Endodermal cell (in vitro differentiated cells): ENCODE measurements around the gene RRP1. TPM values are rescaled to one million over a fixed set of nuclear protein-coding genes. Genes with fewer than 3 reads are reported as not detected.

ENCODE experiments used
- DNase-seq: peaks from one replicate; pipeline ENCODE4 v3.0.0-alpha.2; 2017
- H3K27ac ChIP-seq: 2 replicates; pipeline ENCODE4 v1.5.1; 2013; ENCODE audit warnings: mild to moderate bottlenecking, low read depth, low read length, moderate library complexity
- H3K27me3 ChIP-seq: 2 replicates; pipeline ENCODE4 v1.6.1; 2013; ENCODE audit warnings: mild to moderate bottlenecking, low read length, moderate library complexity; ENCODE audit not compliant: insufficient read depth, control insufficient read depth, poor library complexity, severe bottlenecking
- H3K36me3 ChIP-seq: 2 replicates; pipeline ENCODE4 v1.7.0; 2013; ENCODE audit warnings: mild to moderate bottlenecking, low read length, moderate library complexity; ENCODE audit not compliant: control insufficient read depth, insufficient read depth
- H3K4me1 ChIP-seq: one replicate; pipeline ENCODE4 v1.7.0; 2013; ENCODE audit warnings: low read length; ENCODE audit not compliant: control insufficient read depth, insufficient read depth
- H3K4me3 ChIP-seq: 2 replicates; pipeline ENCODE4 v1.5.1; 2013; ENCODE audit warnings: mild to moderate bottlenecking, low read length, moderate library complexity
- H3K9ac ChIP-seq: 2 replicates; pipeline ENCODE4 v1.6.1; 2013; ENCODE audit warnings: mild to moderate bottlenecking, low read length, moderate library complexity; ENCODE audit not compliant: poor library complexity, severe bottlenecking; ENCODE audit errors: extremely low read depth
- H3K9me3 ChIP-seq: 2 replicates; pipeline ENCODE4 v1.6.1; 2013; ENCODE audit warnings: mild to moderate bottlenecking, low read length, moderate library complexity; ENCODE audit not compliant: control insufficient read depth
- H3K27ac Mint-ChIP-seq: 2 replicates; pipeline ENCODE4 v1.8.0; 2020; ENCODE audit warnings: mixed read lengths
- H3K27me3 Mint-ChIP-seq: 2 replicates; pipeline ENCODE4 v1.8.0; 2021; ENCODE audit warnings: mild to moderate bottlenecking, mixed read lengths; ENCODE audit not compliant: insufficient read depth
- H3K36me3 Mint-ChIP-seq: 2 replicates; pipeline ENCODE4 v1.8.0; 2020; ENCODE audit warnings: low read depth, mixed read lengths
- H3K4me1 Mint-ChIP-seq: 2 replicates; pipeline ENCODE4 v1.8.0; 2020; ENCODE audit warnings: mixed read lengths
- H3K4me3 Mint-ChIP-seq: 2 replicates; pipeline ENCODE4 v1.8.0; 2020; ENCODE audit warnings: mild to moderate bottlenecking, moderate library complexity, mixed read lengths
- H3K9me3 Mint-ChIP-seq: 2 replicates; pipeline ENCODE4 v1.8.0; 2020; ENCODE audit warnings: mild to moderate bottlenecking, mixed read lengths
- CTCF ChIP-seq: fragments of 200-600 bp; sonication (generic); conservative IDR thresholded peaks from 2 replicates; pipeline ENCODE4 v1.5.0; 2021; ENCODE audit warnings: antibody characterized with exemption, mild to moderate bottlenecking
- WGBS, 2 experiments: methylation state at CpG; one replicate each; pipeline versions ENCODE4 v1.1.5 to v1.1.7; 2013; ENCODE audit warnings: missing lambda C conversion rate in 2 of 2, mixed read lengths in 1 of 2; ENCODE audit not compliant: insufficient coverage in 1 of 2, insufficient read length in 1 of 2; 5-methylcytosine and 5-hydroxymethylcytosine counted together
- total RNA-seq, 2 donors: library from RNA; stranded (reverse); fragmentation: NEBNext Ultra II Directional in 1 of 2; extraction: Animal tissue kit (Norgen Biotek cat#: 25700) in 1 of 2; gene quantifications; 2 replicates in 1 of 2; 3 replicates in 1 of 2; pipeline ENCODE4 v1.2.1, GENCODE V29; 2021

RRP1 gene
- total RNA-seq, 2 donors from 2014 or later: 36.4 to 36.7 TPM

- Mint-ChIP-seq H3K4me1 (no peaks in the 10 kb centered on the region), H3K27ac (no peak overlapping the region), H3K9me3 (peaks cover 14% of the 10 kb centered on the region), H3K27me3 (peaks cover 4% of the 10 kb centered on the region), H3K4me3 (no peak overlapping the region), H3K36me3 (no peaks in the 10 kb centered on the region)
- Histone ChIP-seq H3K27me3 (no peaks in the 10 kb centered on the region), H3K9ac (no peak overlapping the region), H3K36me3 (no peaks in the 10 kb centered on the region), H3K4me1 (no peaks in the 10 kb centered on the region), H3K9me3 (no peaks in the 10 kb centered on the region), H3K4me3 (no peak overlapping the region), H3K27ac (no peak overlapping the region)
- 92% methylated on average over 20 to 30 of the region's 30 CpGs for WGBS, 2 experiments
- no peak for DNase-seq
- TF ChIP-seq CTCF: no peak
These were observed 44.9 kb downstream of the RRP1 start for GRCh38 chr21:43834146-43834905.

GRCh38 chr21:43835050-43835449 lies 45.7 kb downstream of the RRP1 start:
- H3K27me3 Mint-ChIP-seq: peaks cover 3% of the 10 kb centered on the region
- no peaks in the 10 kb centered on the region for H3K4me1 ChIP-seq
- no peak overlapping the region for H3K27ac Mint-ChIP-seq
- no peak overlapping the region for H3K4me3 ChIP-seq
- H3K4me1 Mint-ChIP-seq: no peaks in the 10 kb centered on the region
- H3K27me3 ChIP-seq: no peaks in the 10 kb centered on the region
- H3K9ac ChIP-seq: no peak overlapping the region
- WGBS, 2 experiments: 86 to 92% methylated on average over 3 to 15 of the region's 15 CpGs
- H3K36me3 ChIP-seq: no peaks in the 10 kb centered on the region
- H3K36me3 Mint-ChIP-seq: no peaks in the 10 kb centered on the region
- H3K9me3 Mint-ChIP-seq: peaks cover 14% of the 10 kb centered on the region
- no peak for TF ChIP-seq CTCF
- no peaks in the 10 kb centered on the region for H3K9me3 ChIP-seq
- H3K4me3 Mint-ChIP-seq: no peak overlapping the region
- H3K27ac ChIP-seq: no peak overlapping the region
- no peak for DNase-seq

- no peak for TF ChIP-seq CTCF
- Histone ChIP-seq H3K4me1 (no peaks in the 10 kb centered on the region), H3K27ac (no peak overlapping the region), H3K27me3 (no peaks in the 10 kb centered on the region), H3K9me3 (no peaks in the 10 kb centered on the region), H3K9ac (no peak overlapping the region), H3K4me3 (no peak overlapping the region), H3K36me3 (no peaks in the 10 kb centered on the region)
- Mint-ChIP-seq H3K9me3 (peaks cover 14% of the 10 kb centered on the region), H3K36me3 (no peaks in the 10 kb centered on the region), H3K27ac (no peak overlapping the region), H3K27me3 (no peaks in the 10 kb centered on the region), H3K4me3 (no peak overlapping the region), H3K4me1 (no peaks in the 10 kb centered on the region)
- WGBS, 2 experiments: 87% methylated on average over 6 of the region's 6 CpGs; no CpG with 5 or more reads in 1 of the 2 experiments
- DNase-seq: no peak
These were observed 46.5 kb downstream of the RRP1 start for GRCh38 chr21:43835861-43836260.
